Lung (tissue), 12 donors: ENCODE results near the gene PCAT7. TPM values are rescaled to one million over a fixed set of nuclear protein-coding genes. Genes with fewer than 3 reads are reported as not detected.

Source experiments
- ATAC-seq: fragments of 200-7000 bp; cut with Tn5 transposase; one replicate; pipeline ENCODE4 v1.9.1; 2020; ENCODE audit warnings: moderate number of reproducible peaks; ENCODE audit not compliant: insufficient read depth, low FRiP score
- DNase-seq, 3 donors: peaks; one replicate each; pipeline ENCODE4 v3.0.0-alpha.2; 2013 to 2017
- H3K27ac ChIP-seq, 2 donors: one replicate each; pipeline ENCODE4 v1.5.1; 2013; ENCODE audit warnings: mild to moderate bottlenecking in 2 of 2, moderate library complexity in 2 of 2, control low read depth in 1 of 2, inconsistent platforms in 1 of 2, low read depth in 1 of 2, low read length in 1 of 2
- H3K27me3 ChIP-seq, 3 donors: one replicate each; pipeline ENCODE4 v1.5.1; 2013; ENCODE audit warnings: low read length in 2 of 3; ENCODE audit not compliant: control insufficient read depth in 3 of 3, insufficient read depth in 3 of 3
- H3K36me3 ChIP-seq, 4 donors: one replicate each; pipeline ENCODE4 v1.5.1; 2013; ENCODE audit warnings: low read length in 4 of 4, mild to moderate bottlenecking in 1 of 4, moderate library complexity in 1 of 4; ENCODE audit not compliant: control insufficient read depth in 4 of 4, insufficient read depth in 4 of 4
- H3K4me1 ChIP-seq, 5 donors: one replicate each; pipeline ENCODE4 v1.5.1; 2013; ENCODE audit warnings: low read length in 5 of 5, mild to moderate bottlenecking in 2 of 5, moderate library complexity in 1 of 5; ENCODE audit not compliant: control insufficient read depth in 5 of 5, insufficient read depth in 5 of 5
- H3K4me3 ChIP-seq: one replicate; pipeline ENCODE4 v1.5.1; 2013; ENCODE audit warnings: mild to moderate bottlenecking, control low read depth, moderate library complexity
- H3K9ac ChIP-seq, 2 donors: one replicate each; pipeline ENCODE4 v1.5.1; 2013; ENCODE audit warnings: low read length in 2 of 2, control low read depth in 1 of 2; ENCODE audit not compliant: insufficient read depth in 1 of 2
- H3K9me3 ChIP-seq, 4 donors: one replicate each; pipeline ENCODE4 v1.5.1; 2013; ENCODE audit warnings: low read length in 3 of 4, mild to moderate bottlenecking in 1 of 4, moderate library complexity in 1 of 4; ENCODE audit not compliant: control insufficient read depth in 4 of 4, insufficient read depth in 3 of 4
- CTCF ChIP-seq: IDR thresholded peaks from 2 replicates; pipeline ENCODE4 v1.5.1; 2012; ENCODE audit warnings: mild to moderate bottlenecking; ENCODE audit errors: control extremely low read depth, extremely low read depth
- WGBS, 2 donors: extraction: QIAGEN DNeasy Blood & Tissue Kit; methylation state at CpG; one replicate each; pipeline ENCODE4 v1.1.7; 2013; 5-methylcytosine and 5-hydroxymethylcytosine counted together
- polyA plus RNA-seq, 2 donors: library from polyadenylated mRNA; stranded (reverse); fragments of 200-250 nt; gene quantifications; one replicate each; pipeline ENCODE4 v1.2.1, GENCODE V29; 2013
- total RNA-seq, 2 donors: library from RNA; depleted of rRNA in 1 of 2; stranded (reverse); fragments of >200 nt in 1 of 2; gene quantifications; one replicate each; pipeline ENCODE4 v1.2.1, GENCODE V29; 2014 to 2021
- donor health status: control.
- donor health status: control.
- donor health status: Bipolar disorder and iron deficiency.
- donor health status: healthy.
- donor health status: DM: yes; HTN: yes; CAD: no.

Gene PCAT7
- total and polyA plus RNA-seq, 4 donors = 0.09 to 0.28 (median 0.10) TPM; not detected in 1

GRCh38 chr9:94611638-94612068 is 56.8 kb downstream of the PCAT7 start:
- Histone ChIP-seq H3K9ac (no peak overlapping the region), H3K4me3 (no peak overlapping the region), H3K4me1 (peaks cover 0 to 39% (median 12%) of the 10 kb centered on the region in 5 donors), H3K36me3 (peaks cover 0 to 10% (median 0%) of the 10 kb centered on the region in 4 donors), H3K9me3 (no peaks in the 10 kb centered on the region), H3K27me3 (no peaks in the 10 kb centered on the region), H3K27ac (no peak overlapping the region)
- TF ChIP-seq CTCF = no peak
- 73 to 80% methylated on average over 3 of the region's 3 CpGs for WGBS, 2 donors
- ATAC-seq = no peak
- DNase-seq = no peak

- no peak overlapping the region for H3K9ac ChIP-seq
- no peaks in the 10 kb centered on the region for H3K9me3 ChIP-seq
- DNase-seq (no peak), ATAC-seq (no peak)
- 80 to 90% methylated on average over 7 of the region's 7 CpGs for WGBS, 2 donors
- H3K27ac ChIP-seq = no peak overlapping the region
- H3K27me3 ChIP-seq = no peaks in the 10 kb centered on the region
- TF ChIP-seq CTCF = no peak
- H3K4me3 ChIP-seq = no peak overlapping the region
- peaks cover 0 to 7% (median 0%) of the 10 kb centered on the region in 4 donors for H3K36me3 ChIP-seq
- peaks cover 0 to 36% (median 12%) of the 10 kb centered on the region in 5 donors for H3K4me1 ChIP-seq
Observed at GRCh38 chr9:94612071-94612470, 57.2 kb downstream of the PCAT7 start.

GRCh38 chr9:94613003-94613402 is 58.1 kb downstream of the PCAT7 start:
- Histone ChIP-seq H3K36me3 (peaks cover 0 to 7% (median 0%) of the 10 kb centered on the region in 4 donors), H3K27me3 (no peaks in the 10 kb centered on the region), H3K27ac (no peak overlapping the region), H3K4me1 (peaks cover 0 to 27% (median 6%) of the 10 kb centered on the region in 5 donors), H3K9me3 (no peaks in the 10 kb centered on the region), H3K9ac (no peak overlapping the region), H3K4me3 (no peak overlapping the region)
- ATAC-seq = no peak
- WGBS, 2 donors = 67 to 83% methylated on average over 3 of the region's 3 CpGs
- DNase-seq = no peak
- TF ChIP-seq CTCF = no peak

GRCh38 chr9:94619026-94619425 is 64.1 kb downstream of the PCAT7 start:
- Histone ChIP-seq H3K9ac (no peak overlapping the region), H3K36me3 (peaks cover 0 to 5% (median 0%) of the 10 kb centered on the region in 4 donors), H3K27ac (no peak overlapping the region), H3K4me3 (no peak overlapping the region), H3K27me3 (no peaks in the 10 kb centered on the region), H3K4me1 (peaks cover 0 to 28% (median 9%) of the 10 kb centered on the region in 5 donors), H3K9me3 (peaks cover 0 to 2% (median 0%) of the 10 kb centered on the region in 4 donors)
- WGBS, 2 donors = 61 to 80% methylated on average over 4 of the region's 4 CpGs
- DNase-seq (peak in 2 of 3 donors; percentile 61 to 79), ATAC-seq (no peak)
- no peak for TF ChIP-seq CTCF
